Tibial nerve (tissue), 4 donors: ENCODE measurements around the gene SLC5A6. TPM values are rescaled to one million over a fixed set of nuclear protein-coding genes. Genes with fewer than 3 reads are reported as not detected.

Experiments
- DNase-seq, 2 donors: peaks; one replicate each; pipeline ENCODE4 v3.0.0-alpha.2; 2019; ENCODE audit warnings: low spot score in 2 of 2
- H3K27ac ChIP-seq, 4 donors: fragments of 200-600 bp; sonication (generic) in 3 of 4; one replicate each; pipeline ENCODE4 v1.5.1; 2017 to 2019; ENCODE audit warnings: mild to moderate bottlenecking in 1 of 4
- H3K27me3 ChIP-seq, 2 donors: fragments of 200-600 bp; sonication (generic) in 1 of 2; one replicate each; pipeline versions ENCODE4 v1.5.1 to v1.6.0; 2017 to 2019
- H3K36me3 ChIP-seq, 3 donors: fragments of 200-600 bp; sonication (generic); one replicate each; pipeline ENCODE4 v1.5.1; 2018 to 2019
- H3K4me1 ChIP-seq, 4 donors: fragments of 200-600 bp; sonication (generic) in 3 of 4; one replicate each; pipeline ENCODE4 v1.5.1; 2017 to 2019
- H3K4me3 ChIP-seq, 4 donors: fragments of 200-600 bp; sonication (generic) in 3 of 4; one replicate each; pipeline ENCODE4 v1.5.1; 2017 to 2019; ENCODE audit warnings: mild to moderate bottlenecking in 1 of 4, moderate library complexity in 1 of 4
- H3K9me3 ChIP-seq, 4 donors: fragments of 200-600 bp; sonication (generic) in 3 of 4; one replicate each; pipeline ENCODE4 v1.5.1; 2017 to 2019
- CTCF ChIP-seq, 5 experiments: fragments of 200-600 bp in 3 of 5; fragments of 450-650 bp in 2 of 5; sonication (generic) in 3 of 5; IDR thresholded peaks; one replicate each; pipeline ENCODE4 v1.5.1; 2016 to 2019; ENCODE audit warnings: antibody characterized with exemption in 5 of 5, mild to moderate bottlenecking in 3 of 5, moderate library complexity in 2 of 5
- EP300 ChIP-seq, 2 donors: sonication (generic); formaldehyde crosslinking; IDR thresholded peaks; one replicate each; pipeline ENCODE4 v1.6.1; 2017; ENCODE audit warnings: antibody characterized with exemption in 2 of 2, mild to moderate bottlenecking in 1 of 2
- POLR2A ChIP-seq, 2 donors: fragments of 450-650 bp; IDR thresholded peaks; one replicate each; pipeline ENCODE4 v1.6.1; 2017; ENCODE audit warnings: antibody characterized with exemption in 2 of 2, mild to moderate bottlenecking in 2 of 2, moderate library complexity in 2 of 2
- WGBS, 2 donors: methylation state at CpG; one replicate each; pipeline ENCODE4 v1.1.5; 2018; 5-methylcytosine and 5-hydroxymethylcytosine counted together
- total RNA-seq, 4 donors: library from RNA; depleted of rRNA; stranded (reverse); fragments of >200 nt; gene quantifications; one replicate each; pipeline ENCODE4 v1.1.0, GENCODE V29; 2016

Gene SLC5A6
- total RNA-seq, 4 donors from 2014 or later = 19.0 to 50.0 (median 41.5) TPM

DNA sequence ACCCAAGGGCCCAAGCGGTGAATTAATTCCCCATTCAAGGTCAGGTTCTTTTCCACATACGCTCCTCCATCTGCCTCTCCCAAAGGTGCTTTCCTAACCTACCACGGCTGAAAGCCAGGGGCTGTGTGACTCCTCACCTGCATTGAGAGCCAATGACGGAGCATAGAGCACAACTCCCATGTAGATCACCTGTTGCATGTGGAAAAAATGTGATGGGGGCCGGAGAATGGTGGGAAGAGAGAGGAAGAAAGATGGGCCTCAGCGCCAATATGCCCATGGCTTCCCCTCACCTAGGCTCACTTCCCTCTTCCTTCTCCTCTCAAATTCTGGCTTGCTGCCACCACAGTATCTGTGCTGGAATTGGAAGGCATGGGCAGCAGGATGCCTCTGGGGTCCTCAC lies 5.7 kb downstream of the SLC5A6 start:
- Histone ChIP-seq H3K4me1 (peaks cover 0 to 10% (median 5%) of the 10 kb centered on the region in 4 donors), H3K27me3 (no peaks in the 10 kb centered on the region), H3K36me3 (peaks cover 0 to 81% (median 5%) of the 10 kb centered on the region in 3 donors), H3K9me3 (no peaks in the 10 kb centered on the region), H3K27ac (no peak overlapping the region), H3K4me3 (no peak overlapping the region)
- TF ChIP-seq CTCF (IDR thresholded peaks at IDR 0.05) (no peak), EP300 (IDR thresholded peaks at IDR 0.05) (no peak), POLR2A (IDR thresholded peaks at IDR 0.05) (no peak)
- 90 to 96% methylated on average over 6 of the region's 6 CpGs for WGBS, 2 donors
- DNase-seq = no peak

DNA sequence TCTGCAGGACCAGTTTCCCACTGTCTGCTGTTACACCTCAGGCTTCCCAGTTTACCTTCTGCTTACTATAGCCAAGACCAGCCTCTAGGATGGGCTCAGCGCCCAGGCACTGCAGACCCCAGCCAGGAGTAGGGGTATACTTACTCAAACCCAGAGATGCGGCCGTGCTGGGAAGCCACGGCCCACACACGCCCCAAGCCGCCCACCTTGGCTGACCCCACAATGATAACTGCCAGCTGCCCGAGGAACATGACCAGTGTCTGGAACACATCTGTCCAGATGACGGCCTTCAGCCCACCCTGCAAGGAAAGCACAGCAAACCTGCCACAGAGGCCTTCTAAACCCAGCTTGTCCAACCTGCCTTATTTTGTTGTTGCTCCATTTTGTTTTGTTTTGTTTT lies 6.9 kb downstream of the SLC5A6 start:
- TF ChIP-seq CTCF (IDR thresholded peaks at IDR 0.05) (no peak), POLR2A (IDR thresholded peaks at IDR 0.05) (no peak)
- no peak for DNase-seq
- no peak overlapping the region for H3K27ac ChIP-seq
- no peaks in the 10 kb centered on the region for H3K9me3 ChIP-seq
- peaks cover 0 to 1% (median 0%) of the 10 kb centered on the region in 4 donors for H3K4me1 ChIP-seq
- 66 to 68% methylated on average over 8 of the region's 8 CpGs for WGBS, 2 donors
- H3K27me3 ChIP-seq = no peaks in the 10 kb centered on the region
- peaks cover 0 to 93% (median 5%) of the 10 kb centered on the region in 3 donors for H3K36me3 ChIP-seq
- H3K4me3 ChIP-seq = no peak overlapping the region

GRCh38 chr2:27204566-27204965 lies 7.5 kb downstream of the SLC5A6 start:
- no peak for TF ChIP-seq CTCF (IDR thresholded peaks at IDR 0.05)
- Histone ChIP-seq H3K4me1 (no peaks in the 10 kb centered on the region), H3K4me3 (no peak overlapping the region), H3K27ac (no peak overlapping the region), H3K9me3 (no peaks in the 10 kb centered on the region), H3K27me3 (no peaks in the 10 kb centered on the region), H3K36me3 (peaks cover 0 to 96% (median 5%) of the 10 kb centered on the region in 3 donors)
- 86 to 97% methylated on average over 7 to 8 of the region's 8 CpGs for WGBS, 2 donors
- DNase-seq = no peak

- no peaks in the 10 kb centered on the region for H3K27me3 ChIP-seq
- TF ChIP-seq EP300 (IDR thresholded peaks at IDR 0.05) (no peak), CTCF (IDR thresholded peaks at IDR 0.05) (no peak), POLR2A (IDR thresholded peaks at IDR 0.05) (no peak)
- no peaks in the 10 kb centered on the region for H3K4me1 ChIP-seq
- 93 to 95% methylated on average over 9 of the region's 9 CpGs for WGBS, 2 donors
- no peak for DNase-seq
- H3K4me3 ChIP-seq = no peak overlapping the region
- peaks cover 0 to 94% (median 5%) of the 10 kb centered on the region in 3 donors for H3K36me3 ChIP-seq
- no peaks in the 10 kb centered on the region for H3K9me3 ChIP-seq
- no peak overlapping the region for H3K27ac ChIP-seq
These were observed 8.3 kb downstream of the SLC5A6 start for GRCh38 chr2:27203741-27204140.

DNA sequence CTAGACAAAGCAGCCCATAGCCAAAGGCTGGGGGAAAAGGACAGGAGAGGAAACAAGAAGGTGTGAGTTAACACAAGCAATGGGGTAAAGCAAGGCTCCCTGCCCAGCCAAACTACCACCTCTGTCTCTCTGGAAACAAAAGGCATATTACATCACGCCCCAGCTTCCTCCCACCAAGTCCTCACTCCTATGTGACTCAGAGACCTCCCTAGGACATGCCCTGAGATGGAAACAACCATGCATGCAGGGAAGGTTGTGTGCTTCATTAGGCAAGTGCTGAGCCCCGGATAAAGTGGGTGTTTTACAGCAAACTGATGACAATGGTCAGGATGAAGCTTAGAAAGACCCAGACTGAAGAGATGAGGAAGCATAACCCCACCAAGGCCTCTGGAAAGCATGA lies 9.2 kb downstream of the SLC5A6 start:
- H3K9me3 ChIP-seq = no peaks in the 10 kb centered on the region
- no peaks in the 10 kb centered on the region for H3K4me1 ChIP-seq
- no peaks in the 10 kb centered on the region for H3K27me3 ChIP-seq
- H3K27ac ChIP-seq = no peak overlapping the region
- 74 to 89% methylated on average over 2 of the region's 2 CpGs for WGBS, 2 donors
- H3K36me3 ChIP-seq = peaks cover 0 to 85% (median 5%) of the 10 kb centered on the region in 3 donors
- no peak overlapping the region for H3K4me3 ChIP-seq
- TF ChIP-seq POLR2A (IDR thresholded peaks at IDR 0.05) = no peak
- TF ChIP-seq EP300 (IDR thresholded peaks at IDR 0.05) = no peak
- no peak for TF ChIP-seq CTCF (IDR thresholded peaks at IDR 0.05)
- no peak for DNase-seq
